Fibroblast of lung (primary cell): Measurements from ENCODE around the gene PTCHD4. TPM values are rescaled to one million over a fixed set of nuclear protein-coding genes. Genes with fewer than 3 reads are reported as not detected.
A peak's percentile ranks its signal among the peaks of the same experiment; 100 is the strongest.

Source experiments
- DNase-seq, 2 donors: peaks; one replicate each; pipeline versions ENCODE4 v3.0.0 to v3.0.0-alpha.2; 2010; ENCODE audit warnings: low read depth in 2 of 2
- H2AFZ ChIP-seq: 2 replicates; pipeline ENCODE4 v1.5.1; 2012; ENCODE audit warnings: low read length, control low read depth, inconsistent platforms
- H3K27ac ChIP-seq: 2 replicates; pipeline ENCODE4 v1.5.1; 2011; ENCODE audit warnings: low read length, control low read depth; ENCODE audit not compliant: insufficient read depth
- H3K27me3 ChIP-seq: 2 replicates; pipeline ENCODE4 v1.5.1; 2011; ENCODE audit warnings: mild to moderate bottlenecking, low read length; ENCODE audit not compliant: control insufficient read depth, insufficient read depth
- H3K36me3 ChIP-seq: 2 replicates; pipeline ENCODE4 v1.5.1; 2011; ENCODE audit warnings: low read length; ENCODE audit not compliant: control insufficient read depth, insufficient read depth
- H3K4me1 ChIP-seq: 2 replicates; pipeline ENCODE4 v1.5.1; 2011; ENCODE audit warnings: low read length; ENCODE audit not compliant: control insufficient read depth, insufficient read depth; ENCODE audit errors: extremely low read depth
- H3K4me2 ChIP-seq: 2 replicates; pipeline ENCODE4 v1.5.1; 2011; ENCODE audit warnings: low read length, control low read depth; ENCODE audit not compliant: insufficient read depth; ENCODE audit errors: extremely low read depth
- H3K4me3 ChIP-seq, 4 experiments: fragments of 200-600 bp in 1 of 4; sonication (generic) in 1 of 4; replicated peaks in 1 of 4; 2 replicates each; pipeline ENCODE4 v1.5.1; 2011 to 2016; ENCODE audit warnings: low read length in 4 of 4, low read depth in 3 of 4, mild to moderate bottlenecking in 3 of 4, control low read depth in 2 of 4, inconsistent platforms in 1 of 4, mixed read lengths in 1 of 4; ENCODE audit not compliant: insufficient read depth in 1 of 4; ENCODE audit errors: control extremely low read depth in 1 of 4
- H3K79me2 ChIP-seq: 2 replicates; pipeline ENCODE4 v1.5.1; 2012; ENCODE audit warnings: mild to moderate bottlenecking, low read length, inconsistent platforms; ENCODE audit not compliant: control insufficient read depth, insufficient read depth
- H3K9ac ChIP-seq: 2 replicates; pipeline ENCODE4 v1.5.1; 2011; ENCODE audit warnings: mild to moderate bottlenecking, low read length, control low read depth; ENCODE audit not compliant: insufficient read depth
- H3K9me3 ChIP-seq: 2 replicates; pipeline ENCODE4 v1.5.1; 2012; ENCODE audit warnings: low read depth, low read length; ENCODE audit not compliant: control insufficient read depth, insufficient read depth
- H4K20me1 ChIP-seq: 2 replicates; pipeline ENCODE4 v1.5.1; 2011; ENCODE audit warnings: low read length; ENCODE audit not compliant: control insufficient read depth, insufficient read depth; ENCODE audit errors: extremely low read depth
- EZH2 ChIP-seq: IDR thresholded peaks from 2 replicates; pipeline ENCODE4 v1.5.1; 2012; ENCODE audit warnings: low read length, control low read depth, mild to moderate bottlenecking; ENCODE audit errors: missing control alignments
- polyA plus RNA-seq, 2 donors: library from polyadenylated mRNA; depleted of rRNA in 1 of 2; stranded (reverse) in 1 of 2; unstranded in 1 of 2; fragments of >200 nt; gene quantifications; 2 replicates each; pipeline ENCODE4 v1.2.1, GENCODE V29; 2011 to 2012; ENCODE audit warnings: missing spikeins in 1 of 2
- total RNA-seq: library from RNA; depleted of rRNA; stranded (reverse); fragments of >200 nt; gene quantifications from 2 replicates; pipeline ENCODE4 v1.2.1, GENCODE V29; 2014
- TF ChIP-seq, protein P1 (sequence below), 2 donors: IDR thresholded peaks in 1 of 2; conservative IDR thresholded peaks in 1 of 2; 1 replicate in 1 of 2; 2 replicates in 1 of 2; pipeline ENCODE4 v1.5.1; 2011 to 2012; ENCODE audit warnings: low read length in 2 of 2, control low read depth in 1 of 2, inconsistent platforms in 1 of 2, low read depth in 1 of 2, mild to moderate bottlenecking in 1 of 2

The PTCHD4 gene
- total and polyA plus RNA-seq, 2 donors (not counting 1 experiment from before 2014, with no cell fraction given), result 0.57 to 5.8 TPM

DNA sequence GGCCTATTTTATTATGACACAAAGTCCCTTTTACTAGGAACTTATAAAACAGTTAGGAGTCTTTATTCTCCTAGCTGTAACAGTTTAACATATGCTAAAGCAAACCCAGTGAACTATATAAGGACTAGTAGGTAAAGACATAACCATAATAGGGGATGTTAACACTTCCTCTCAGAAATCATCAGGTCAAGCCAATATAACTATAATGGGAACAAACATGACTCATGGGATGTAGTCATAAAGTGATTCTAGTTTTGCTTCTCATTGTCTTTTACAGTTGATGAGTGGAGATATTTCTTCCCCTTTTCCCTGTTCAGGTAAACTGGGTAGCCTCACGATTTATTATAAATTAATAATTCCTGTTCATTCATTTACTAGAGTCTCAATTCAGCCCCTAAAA, 9.7 kb downstream of the PTCHD4 start:
- TF ChIP-seq EZH2, result no peak
- TF ChIP-seq, protein P1, sequence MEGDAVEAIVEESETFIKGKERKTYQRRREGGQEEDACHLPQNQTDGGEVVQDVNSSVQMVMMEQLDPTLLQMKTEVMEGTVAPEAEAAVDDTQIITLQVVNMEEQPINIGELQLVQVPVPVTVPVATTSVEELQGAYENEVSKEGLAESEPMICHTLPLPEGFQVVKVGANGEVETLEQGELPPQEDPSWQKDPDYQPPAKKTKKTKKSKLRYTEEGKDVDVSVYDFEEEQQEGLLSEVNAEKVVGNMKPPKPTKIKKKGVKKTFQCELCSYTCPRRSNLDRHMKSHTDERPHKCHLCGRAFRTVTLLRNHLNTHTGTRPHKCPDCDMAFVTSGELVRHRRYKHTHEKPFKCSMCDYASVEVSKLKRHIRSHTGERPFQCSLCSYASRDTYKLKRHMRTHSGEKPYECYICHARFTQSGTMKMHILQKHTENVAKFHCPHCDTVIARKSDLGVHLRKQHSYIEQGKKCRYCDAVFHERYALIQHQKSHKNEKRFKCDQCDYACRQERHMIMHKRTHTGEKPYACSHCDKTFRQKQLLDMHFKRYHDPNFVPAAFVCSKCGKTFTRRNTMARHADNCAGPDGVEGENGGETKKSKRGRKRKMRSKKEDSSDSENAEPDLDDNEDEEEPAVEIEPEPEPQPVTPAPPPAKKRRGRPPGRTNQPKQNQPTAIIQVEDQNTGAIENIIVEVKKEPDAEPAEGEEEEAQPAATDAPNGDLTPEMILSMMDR (conservative IDR thresholded peaks at IDR 0.05 in 1 of 2, IDR thresholded peaks at IDR 0.05 in 1 of 2; ENCODE audit: low read depth in 1 of 2, low read length in 2 of 2), result no peak
- H3K4me3 ChIP-seq, result no peak overlapping the region
- H2AFZ ChIP-seq, result no peak overlapping the region
- no peaks in the 10 kb centered on the region for H3K27me3 ChIP-seq
- no peak overlapping the region for H3K4me2 ChIP-seq
- no peaks in the 10 kb centered on the region for H3K9me3 ChIP-seq
- DNase-seq, result peak; percentile 19 to 33
- H3K36me3 ChIP-seq, result no peaks in the 10 kb centered on the region
- no peak overlapping the region for H3K9ac ChIP-seq
- no peaks in the 10 kb centered on the region for H4K20me1 ChIP-seq
- no peaks in the 10 kb centered on the region for H3K79me2 ChIP-seq
- no peaks in the 10 kb centered on the region for H3K4me1 ChIP-seq
- H3K27ac ChIP-seq, result no peak overlapping the region

DNA sequence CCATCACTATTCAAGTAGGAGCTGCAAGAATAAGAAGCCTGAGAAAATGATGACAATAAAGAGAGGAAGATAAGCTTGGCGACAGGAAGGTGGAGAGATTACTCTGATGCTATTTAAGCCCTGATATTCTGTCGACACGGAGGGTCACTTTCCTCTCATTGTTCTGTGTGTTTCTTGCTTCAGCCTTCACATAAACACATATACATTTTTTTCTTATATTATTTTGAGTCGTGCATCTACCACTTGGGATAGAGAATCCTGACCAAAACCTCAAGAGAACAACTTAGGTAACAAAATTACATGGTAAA, 10.5 kb downstream of the PTCHD4 start:
- no peaks in the 10 kb centered on the region for H3K79me2 ChIP-seq
- H4K20me1 ChIP-seq, result no peaks in the 10 kb centered on the region

DNA sequence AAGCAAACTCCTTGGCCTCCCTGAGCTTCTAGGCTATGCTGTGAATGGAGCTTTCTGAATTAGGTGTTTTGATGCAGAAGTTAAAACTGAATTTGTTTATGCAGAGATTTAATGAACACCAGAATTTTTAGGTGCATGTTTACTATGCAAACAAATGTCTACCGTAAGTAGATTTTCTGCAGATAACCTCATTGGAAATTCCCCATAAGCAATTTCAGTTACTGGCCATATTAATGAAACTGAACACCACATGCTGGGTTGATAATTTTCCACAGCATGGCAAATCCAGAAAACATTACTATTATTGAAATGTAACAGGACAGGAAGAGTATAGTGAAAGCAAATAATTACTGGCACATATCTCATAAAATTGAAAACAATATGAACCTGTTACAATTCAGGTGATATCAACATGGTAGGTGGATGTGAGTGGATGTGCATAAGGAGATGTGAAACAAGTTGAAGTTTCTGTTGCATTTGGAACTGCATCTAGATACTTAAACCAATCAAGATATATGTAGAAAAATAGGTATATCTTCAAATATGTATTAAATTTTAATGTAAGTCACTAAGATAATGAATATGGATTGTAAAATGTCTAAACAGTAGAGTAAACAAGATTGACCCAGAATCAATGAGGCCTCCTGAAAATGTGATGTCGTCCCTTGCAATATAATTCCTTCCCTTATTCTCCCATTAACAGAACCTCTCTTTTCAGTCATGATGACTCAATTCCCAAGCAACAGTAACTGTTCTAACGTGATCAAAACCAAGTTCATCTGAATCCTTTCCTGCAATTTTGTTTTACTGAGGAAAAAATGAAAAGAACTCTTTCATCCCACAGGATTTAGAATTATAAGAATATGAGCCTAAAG, 11.0 kb downstream of the PTCHD4 start:
- H3K9me3 ChIP-seq, result no peaks in the 10 kb centered on the region
- no peaks in the 10 kb centered on the region for H3K4me1 ChIP-seq
- TF ChIP-seq, protein P1 (conservative IDR thresholded peaks at IDR 0.05 in 1 of 2, IDR thresholded peaks at IDR 0.05 in 1 of 2; ENCODE audit: low read depth in 1 of 2, low read length in 2 of 2), result no peak
- no peak for TF ChIP-seq EZH2
- H3K79me2 ChIP-seq, result no peaks in the 10 kb centered on the region
- H3K27ac ChIP-seq, result no peak overlapping the region
- no peaks in the 10 kb centered on the region for H4K20me1 ChIP-seq
- H3K27me3 ChIP-seq, result no peaks in the 10 kb centered on the region
- H2AFZ ChIP-seq, result no peak overlapping the region
- H3K9ac ChIP-seq, result no peak overlapping the region
- no peak for DNase-seq
- H3K4me2 ChIP-seq, result no peak overlapping the region
- no peak overlapping the region for H3K4me3 ChIP-seq
- no peaks in the 10 kb centered on the region for H3K36me3 ChIP-seq

More for the DNA sequence above, 10.5 kb downstream of the PTCHD4 start:
- Histone ChIP-seq H3K36me3 (no peaks in the 10 kb centered on the region), H3K4me2 (no peak overlapping the region), H2AFZ (no peak overlapping the region), H3K27ac (no peak overlapping the region), H3K4me3 (no peak overlapping the region), H3K4me1 (no peaks in the 10 kb centered on the region), H3K9me3 (no peaks in the 10 kb centered on the region), H3K9ac (no peak overlapping the region), H3K27me3 (no peaks in the 10 kb centered on the region)
- no peak for DNase-seq
- TF ChIP-seq, protein P1 (conservative IDR thresholded peaks at IDR 0.05 in 1 of 2, IDR thresholded peaks at IDR 0.05 in 1 of 2; ENCODE audit: low read depth in 1 of 2, low read length in 2 of 2), result no peak
- TF ChIP-seq EZH2, result no peak
